Endothelial cell (in vitro differentiated cells): ENCODE data around the gene NLK. TPM values are rescaled to one million over a fixed set of nuclear protein-coding genes. Genes with fewer than 3 reads are reported as not detected.
"Not testable (repeated sequence)": the region's sequence is repeated elsewhere in the genome, so short reads cannot be mapped to it uniquely, and the experiment has no call there.

Source experiments
- DNase-seq: peaks from one replicate; pipeline ENCODE4 v3.0.0; 2021; ENCODE audit warnings: low spot score
- H3K27ac Mint-ChIP-seq: one replicate; pipeline ENCODE4 v1.8.0; 2021; ENCODE audit warnings: mixed read lengths, inconsistent platforms; ENCODE audit not compliant: unreplicated experiment
- H3K27me3 Mint-ChIP-seq: one replicate; pipeline ENCODE4 v1.8.0; 2021; ENCODE audit warnings: mild to moderate bottlenecking, moderate library complexity, mixed read lengths, inconsistent platforms; ENCODE audit not compliant: unreplicated experiment
- H3K36me3 Mint-ChIP-seq: one replicate; pipeline ENCODE4 v1.8.0; 2021; ENCODE audit warnings: mild to moderate bottlenecking, low read depth, mixed read lengths, inconsistent platforms; ENCODE audit not compliant: unreplicated experiment
- H3K4me1 Mint-ChIP-seq: one replicate; pipeline ENCODE4 v1.8.0; 2021; ENCODE audit warnings: mild to moderate bottlenecking, mixed read lengths, inconsistent platforms; ENCODE audit not compliant: unreplicated experiment
- H3K4me3 Mint-ChIP-seq: one replicate; pipeline ENCODE4 v1.8.0; 2021; ENCODE audit warnings: mild to moderate bottlenecking, mixed read lengths, inconsistent platforms; ENCODE audit not compliant: unreplicated experiment
- H3K9me3 Mint-ChIP-seq: one replicate; pipeline ENCODE4 v1.8.0; 2021; ENCODE audit warnings: mixed read lengths, inconsistent platforms; ENCODE audit not compliant: unreplicated experiment
- CTCF ChIP-seq: fragments of 200-600 bp; sonication (generic); IDR thresholded peaks from one replicate; pipeline ENCODE4 v1.5.0; 2021; ENCODE audit warnings: antibody characterized with exemption; ENCODE audit not compliant: unreplicated experiment
- total RNA-seq: library from RNA; stranded (reverse); fragmentation: NEBNext Ultra II Directional; extraction: Animal tissue kit (Norgen Biotek cat#: 25700); gene quantifications from one replicate; pipeline ENCODE4 v1.2.1, GENCODE V29; 2021; ENCODE audit not compliant: unreplicated experiment

The NLK gene
- total RNA-seq, 1 donor from 2014 or later, result 53.7 TPM

- Mint-ChIP-seq H3K4me3 (no peak overlapping the region), H3K27me3 (peaks cover 3% of the 10 kb centered on the region), H3K27ac (no peak overlapping the region), H3K9me3 (no peaks in the 10 kb centered on the region), H3K4me1 (peaks cover 7% of the 10 kb centered on the region), H3K36me3 (no peaks in the 10 kb centered on the region)
- no peak for DNase-seq
- no peak for TF ChIP-seq CTCF
Measured at GRCh38 chr17:28096756-28097155, 54.3 kb downstream of the NLK start.

GRCh38 chr17:28097254-28097653 is 54.8 kb downstream of the NLK start:
- TF ChIP-seq CTCF, result no peak
- H3K9me3 Mint-ChIP-seq, result no peaks in the 10 kb centered on the region
- no peak overlapping the region for H3K27ac Mint-ChIP-seq
- DNase-seq, result no peak
- H3K4me1 Mint-ChIP-seq, result peaks cover 5% of the 10 kb centered on the region
- H3K27me3 Mint-ChIP-seq, result peaks cover 3% of the 10 kb centered on the region
- no peaks in the 10 kb centered on the region for H3K36me3 Mint-ChIP-seq
- no peak overlapping the region for H3K4me3 Mint-ChIP-seq

GRCh38 chr17:28097901-28098300 is 55.4 kb downstream of the NLK start:
- no peaks in the 10 kb centered on the region for H3K9me3 Mint-ChIP-seq
- peaks cover 3% of the 10 kb centered on the region for H3K27me3 Mint-ChIP-seq
- TF ChIP-seq CTCF, result no peak
- no peak overlapping the region for H3K27ac Mint-ChIP-seq
- no peak for DNase-seq
- H3K4me1 Mint-ChIP-seq, result peaks cover 5% of the 10 kb centered on the region
- no peak overlapping the region for H3K4me3 Mint-ChIP-seq
- no peaks in the 10 kb centered on the region for H3K36me3 Mint-ChIP-seq

- not testable (repeated sequence) for DNase-seq, H3K27me3 Mint-ChIP-seq, H3K9me3 Mint-ChIP-seq, H3K27ac Mint-ChIP-seq, H3K4me3 Mint-ChIP-seq, H3K36me3 Mint-ChIP-seq, H3K4me1 Mint-ChIP-seq
Measured at GRCh38 chr17:28098591-28098990, 56.1 kb downstream of the NLK start.

- H3K36me3 Mint-ChIP-seq, result no peaks in the 10 kb centered on the region
Measured at GRCh38 chr17:28100251-28100650, 57.8 kb downstream of the NLK start.

More at GRCh38 chr17:28100251-28100650, 57.8 kb downstream of the NLK start:
- H3K9me3 Mint-ChIP-seq, result no peaks in the 10 kb centered on the region
- no peaks in the 10 kb centered on the region for H3K27me3 Mint-ChIP-seq
- H3K27ac Mint-ChIP-seq, result no peak overlapping the region
- H3K4me1 Mint-ChIP-seq, result peaks cover 7% of the 10 kb centered on the region
- TF ChIP-seq CTCF, result no peak
- H3K4me3 Mint-ChIP-seq, result no peak overlapping the region
- no peak for DNase-seq
